IPS DF 6.9 (cell line): ENCODE measurements around the gene MED25.

Experiments
- DNase-seq: peaks from one replicate; pipeline ENCODE4 v3.0.0-alpha.2; 2013; ENCODE audit warnings: low read depth, low spot score
- H3K27ac ChIP-seq: one replicate; pipeline ENCODE4 v1.5.1; 2013; ENCODE audit warnings: low read length, control low read depth
- H3K27me3 ChIP-seq: 2 replicates; pipeline ENCODE4 v1.6.1; 2013; ENCODE audit warnings: mild to moderate bottlenecking, low read length; ENCODE audit not compliant: control insufficient read depth, insufficient read depth
- H3K36me3 ChIP-seq: 2 replicates; pipeline ENCODE4 v1.6.1; 2013; ENCODE audit warnings: low read length; ENCODE audit not compliant: control insufficient read depth, insufficient read depth
- H3K4me1 ChIP-seq: 2 replicates; pipeline ENCODE4 v1.6.1; 2013; ENCODE audit warnings: low read length; ENCODE audit not compliant: control insufficient read depth, insufficient read depth
- H3K4me3 ChIP-seq: 2 replicates; pipeline ENCODE4 v1.5.1; 2013; ENCODE audit warnings: mild to moderate bottlenecking, low read length
- H3K9me3 ChIP-seq: 2 replicates; pipeline ENCODE4 v1.6.1; 2013; ENCODE audit warnings: low read length, inconsistent platforms; ENCODE audit not compliant: control insufficient read depth, insufficient read depth
- WGBS: extraction: QIAGEN DNeasy Blood & Tissue Kit; methylation state at CpG from one replicate; pipeline ENCODE4 v1.1.7; 2013; ENCODE audit warnings: mixed read lengths, missing lambda C conversion rate; ENCODE audit not compliant: insufficient read length, insufficient coverage; 5-methylcytosine and 5-hydroxymethylcytosine counted together

MED25 gene

DNA sequence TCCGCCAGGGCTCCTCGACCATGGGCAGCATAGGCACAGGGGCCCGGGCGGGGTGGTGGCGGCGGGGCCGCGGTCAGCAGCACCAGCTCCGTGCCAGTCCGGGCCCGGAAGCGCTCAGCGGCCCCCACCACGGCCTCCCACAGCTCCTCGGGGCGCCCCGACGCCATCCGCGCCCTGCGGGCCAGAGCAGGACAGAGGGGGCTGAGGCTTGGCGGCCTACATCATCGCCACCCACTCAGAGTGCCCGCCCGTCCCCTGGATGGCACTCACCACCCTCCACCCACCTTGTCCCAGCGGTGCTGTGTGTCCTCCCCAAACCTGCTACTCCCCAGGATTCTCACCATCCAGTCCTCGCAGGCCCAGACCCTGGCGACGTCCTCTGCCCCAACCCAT lies 55.0 kb downstream of the MED25 start:
- Histone ChIP-seq H3K9me3 (no peaks in the 10 kb centered on the region), H3K36me3 (no peaks in the 10 kb centered on the region), H3K4me3 (no peak overlapping the region), H3K27ac (no peak overlapping the region), H3K4me1 (0 out of 2 replicates have a peak, but pooled peaks cover 2% of the 10 kb centered on the region), H3K27me3 (no peaks in the 10 kb centered on the region)
- DNase-seq = no peak
- WGBS = no CpG with 5 or more reads among the region's 29 CpGs

DNA sequence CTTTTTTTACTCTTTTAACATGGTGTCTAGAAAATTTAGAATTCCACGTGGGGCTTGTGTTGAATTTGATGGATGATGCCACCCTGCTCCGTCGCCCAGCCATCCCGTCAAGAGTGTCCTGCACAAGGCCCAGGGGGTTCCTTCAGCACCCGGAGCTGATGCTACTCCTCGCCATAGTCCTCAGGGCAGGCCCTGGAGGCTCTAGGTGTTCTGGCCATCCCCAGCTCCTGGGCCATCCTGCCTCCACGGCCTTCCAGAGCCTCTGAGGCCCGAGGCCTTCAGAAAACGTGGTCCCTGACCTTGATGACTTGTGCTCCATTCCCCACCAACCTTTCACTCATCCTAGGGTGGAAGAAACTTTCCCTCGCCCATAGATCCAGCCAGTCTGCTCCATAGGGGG lies 55.7 kb downstream of the MED25 start:
- H3K9me3 ChIP-seq = no peaks in the 10 kb centered on the region
- no peak overlapping the region for H3K27ac ChIP-seq
- no peak for DNase-seq
- H3K4me1 ChIP-seq = peaks cover 3% of the 10 kb centered on the region; the same call in 1 of the 2 replicates
- H3K27me3 ChIP-seq = no peaks in the 10 kb centered on the region
- WGBS = no CpG with 5 or more reads among the region's 10 CpGs
- no peak overlapping the region for H3K4me3 ChIP-seq
- H3K36me3 ChIP-seq = no peaks in the 10 kb centered on the region

DNA sequence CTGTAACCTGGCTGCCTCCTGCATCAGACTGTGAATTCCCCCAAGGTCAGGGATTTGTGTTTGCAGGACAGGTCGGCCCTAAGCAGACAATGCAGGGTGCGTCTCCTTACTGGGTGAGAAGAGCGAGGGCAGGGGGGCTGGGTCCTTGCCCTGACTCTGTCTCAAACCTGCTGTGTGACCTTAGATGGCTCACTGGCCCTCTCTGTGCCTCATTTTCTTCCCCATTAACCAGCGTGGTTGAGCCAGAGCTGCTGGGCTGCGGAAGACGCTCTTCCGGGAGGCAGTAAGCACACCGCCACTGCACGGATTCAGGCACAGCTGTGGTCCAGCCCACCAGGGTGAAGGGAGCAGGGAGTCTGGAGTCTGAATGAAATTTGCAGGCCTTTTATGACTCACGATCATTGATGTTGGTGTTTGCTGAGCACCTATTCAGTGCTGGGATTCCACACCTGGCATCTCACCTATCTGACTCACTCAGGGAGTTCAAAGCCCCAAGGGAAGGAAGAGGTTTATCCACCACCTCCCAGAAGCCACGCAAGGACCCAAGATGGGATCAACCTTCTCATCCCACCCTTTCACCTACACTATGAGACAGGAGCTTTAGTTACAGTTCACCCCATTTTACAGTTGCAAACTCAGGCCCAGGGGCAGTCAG lies 56.5 kb downstream of the MED25 start:
- H3K27me3 ChIP-seq = no peaks in the 10 kb centered on the region
- no peak for DNase-seq
- H3K9me3 ChIP-seq = no peaks in the 10 kb centered on the region
- no CpG with 5 or more reads among the region's 11 CpGs for WGBS
- no peak overlapping the region for H3K27ac ChIP-seq
- no peaks in the 10 kb centered on the region; the same call in 1 of the 2 replicates for H3K36me3 ChIP-seq
- no peak overlapping the region for H3K4me3 ChIP-seq
- H3K4me1 ChIP-seq = peaks cover 5% of the 10 kb centered on the region; the same call in 1 of the 2 replicates

DNA sequence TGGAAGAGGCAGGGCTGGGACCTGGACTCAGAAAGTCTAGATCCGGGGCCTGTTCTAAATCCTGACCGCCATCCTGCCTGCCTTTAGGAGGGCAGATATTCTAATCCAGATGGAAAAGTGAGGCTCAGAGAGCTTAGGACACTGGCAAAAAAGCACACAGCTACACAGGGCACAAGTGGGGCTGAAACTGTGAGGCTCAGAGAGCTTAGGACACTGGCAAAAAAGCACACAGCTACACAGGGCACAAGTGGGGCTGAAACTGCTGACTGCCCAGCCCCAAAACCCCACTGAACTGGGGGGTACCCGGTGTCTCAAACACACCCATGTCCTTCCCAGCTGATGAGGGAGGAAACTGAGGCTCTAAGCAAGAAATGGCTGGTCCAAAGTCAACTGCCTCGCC lies 57.1 kb downstream of the MED25 start:
- Histone ChIP-seq H3K4me3 (no peak overlapping the region; the same call in 1 of the 2 replicates), H3K4me1 (peaks cover 5% of the 10 kb centered on the region; the same call in 1 of the 2 replicates), H3K27ac (no peak overlapping the region), H3K9me3 (no peaks in the 10 kb centered on the region), H3K27me3 (no peaks in the 10 kb centered on the region), H3K36me3 (peaks cover under 1% of the 10 kb centered on the region; the same call in 1 of the 2 replicates)
- WGBS = no CpG with 5 or more reads among the region's 4 CpGs
- DNase-seq = no peak

DNA sequence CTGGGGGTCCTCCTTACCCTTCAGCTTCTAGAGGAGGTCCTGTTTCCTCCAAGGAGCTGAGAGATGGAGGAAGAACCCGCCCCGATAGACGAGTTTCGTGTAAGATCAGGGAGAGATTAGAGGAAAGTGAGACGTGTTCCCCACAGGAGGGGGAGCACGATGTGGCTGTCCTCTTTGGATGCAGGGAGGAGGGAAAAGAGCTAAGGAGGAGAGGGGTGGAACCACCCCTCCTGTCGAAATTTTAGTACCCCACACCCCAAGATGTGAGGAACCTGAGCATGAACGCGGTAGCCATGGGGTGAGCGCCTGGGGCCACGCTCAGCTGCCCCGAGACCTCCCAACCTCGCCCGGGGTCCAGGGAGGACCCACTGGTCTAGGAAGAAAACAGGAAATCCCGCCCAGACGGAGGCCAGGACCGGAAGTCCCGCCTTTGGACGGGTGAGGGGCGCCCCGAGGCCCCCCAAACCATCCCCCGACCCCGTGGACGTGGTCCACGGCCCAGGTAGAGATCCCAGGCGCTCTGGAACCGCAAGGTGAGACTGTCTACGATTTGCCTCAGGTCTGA lies 57.9 kb downstream of the MED25 start:
- WGBS = no CpG with 5 or more reads among the region's 28 CpGs

DNA sequence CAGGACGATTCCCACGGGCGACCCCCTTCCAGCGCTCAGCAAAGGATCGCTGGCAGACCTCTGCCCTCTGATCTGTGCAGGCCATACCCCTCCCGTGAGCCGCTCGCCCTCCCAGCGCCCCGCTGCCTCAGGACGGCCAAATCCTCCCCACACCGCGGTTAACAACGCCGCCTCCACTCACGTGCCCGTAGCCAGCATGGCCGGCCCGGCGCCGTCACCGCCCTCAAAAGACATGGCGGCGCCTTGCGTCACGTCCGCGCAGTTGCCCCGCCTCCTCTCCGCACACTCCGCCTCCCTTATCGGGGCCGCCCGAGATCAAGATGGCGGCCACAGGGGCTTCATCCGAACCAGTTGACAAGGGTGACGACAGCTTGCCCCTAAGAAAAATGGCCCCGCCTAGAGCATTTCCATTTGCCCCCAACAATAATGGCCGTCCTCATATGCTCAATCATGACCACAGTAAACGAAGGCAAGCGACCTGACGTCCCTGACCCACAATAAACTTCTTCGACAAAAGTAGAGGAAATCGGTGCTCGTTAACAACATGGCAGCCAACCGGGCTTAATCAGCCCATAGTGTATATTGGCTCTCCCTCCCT lies 58.4 kb downstream of the MED25 start:
- H3K4me3 ChIP-seq = peak overlapping the region; percentile 87

More for the DNA sequence above, 57.9 kb downstream of the MED25 start:
- H3K27ac ChIP-seq = no peak overlapping the region
- H3K36me3 ChIP-seq = peaks cover 6% of the 10 kb centered on the region
- H3K9me3 ChIP-seq = no peaks in the 10 kb centered on the region
- H3K27me3 ChIP-seq = no peaks in the 10 kb centered on the region
- peak overlapping the region; percentile 83 for H3K4me3 ChIP-seq
- DNase-seq = no peak
- H3K4me1 ChIP-seq = peaks cover 5% of the 10 kb centered on the region; the same call in 1 of the 2 replicates

DNA sequence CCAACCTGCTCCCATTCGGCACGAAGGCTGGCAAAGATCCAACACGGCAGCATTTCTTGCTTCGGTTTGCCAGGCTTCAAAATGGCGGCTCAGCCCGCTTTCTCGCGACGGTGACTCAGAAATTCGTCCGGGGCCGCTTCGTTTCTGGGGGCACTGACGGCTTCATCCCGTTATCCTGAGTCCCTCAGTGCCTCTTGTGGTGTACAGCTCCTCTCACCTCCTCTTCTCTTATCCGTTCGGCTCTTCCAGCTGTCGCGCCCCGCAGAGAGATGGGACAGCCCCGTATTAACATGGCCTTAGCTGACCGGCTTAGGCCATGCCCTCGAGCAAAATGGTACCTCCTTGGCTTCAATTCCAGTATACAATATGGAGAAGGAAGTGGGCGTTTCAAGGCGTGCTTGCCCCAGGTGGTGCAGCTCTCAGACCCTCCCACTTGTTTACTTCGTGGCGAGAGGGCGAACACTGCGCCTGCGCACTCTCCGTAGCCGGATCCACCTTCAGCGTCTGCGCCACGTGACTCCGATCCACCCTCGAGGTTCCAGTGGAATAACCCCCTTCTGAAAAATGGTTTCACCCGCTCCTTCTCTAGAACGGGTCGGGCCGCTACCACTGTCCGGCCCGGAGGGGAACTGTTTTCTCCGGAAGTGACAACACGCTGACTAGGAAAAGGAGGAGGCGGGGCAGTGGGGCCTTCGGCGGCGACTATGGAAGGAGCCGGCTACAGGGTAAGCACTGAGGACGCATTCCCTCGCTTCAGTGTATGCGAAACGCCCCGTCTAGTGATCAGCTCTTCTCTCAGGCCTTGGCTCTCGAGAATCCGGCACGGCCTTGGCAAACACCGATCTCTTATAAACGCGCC lies 59.2 kb downstream of the MED25 start, which contains the start of the genes AKT1S1 and TBC1D17:
Gene AKT1S1 (minus strand): TSS at position 336 of the 859 bp plus-strand sequence. CDS start 4,060 bp downstream, outside the sequence.
Gene TBC1D17 (plus strand): TSS at position 683 of the 859 bp plus-strand sequence. CDS start 22 bp downstream, at position 705.
- Histone ChIP-seq H3K27ac (no peak within 1 kb of the TSS), H3K4me3 (peak within 1 kb of the TSS; percentile 87), H3K9me3 (no peaks in the 10 kb centered on the region), H3K4me1 (peaks cover 5% of the 10 kb centered on the region), H3K36me3 (peaks cover 18% of the 10 kb centered on the region), H3K27me3 (no peaks in the 10 kb centered on the region)
- DNase-seq = peak; percentile 100
- WGBS = no CpG with 5 or more reads among the region's 61 CpGs

More for the DNA sequence above, 58.4 kb downstream of the MED25 start:
- Histone ChIP-seq H3K9me3 (no peaks in the 10 kb centered on the region), H3K4me1 (peaks cover 5% of the 10 kb centered on the region; the same call in 1 of the 2 replicates), H3K36me3 (peaks cover 12% of the 10 kb centered on the region), H3K27me3 (no peaks in the 10 kb centered on the region), H3K27ac (no peak overlapping the region)
- DNase-seq = peak; percentile 94
- no CpG with 5 or more reads among the region's 46 CpGs for WGBS

DNA sequence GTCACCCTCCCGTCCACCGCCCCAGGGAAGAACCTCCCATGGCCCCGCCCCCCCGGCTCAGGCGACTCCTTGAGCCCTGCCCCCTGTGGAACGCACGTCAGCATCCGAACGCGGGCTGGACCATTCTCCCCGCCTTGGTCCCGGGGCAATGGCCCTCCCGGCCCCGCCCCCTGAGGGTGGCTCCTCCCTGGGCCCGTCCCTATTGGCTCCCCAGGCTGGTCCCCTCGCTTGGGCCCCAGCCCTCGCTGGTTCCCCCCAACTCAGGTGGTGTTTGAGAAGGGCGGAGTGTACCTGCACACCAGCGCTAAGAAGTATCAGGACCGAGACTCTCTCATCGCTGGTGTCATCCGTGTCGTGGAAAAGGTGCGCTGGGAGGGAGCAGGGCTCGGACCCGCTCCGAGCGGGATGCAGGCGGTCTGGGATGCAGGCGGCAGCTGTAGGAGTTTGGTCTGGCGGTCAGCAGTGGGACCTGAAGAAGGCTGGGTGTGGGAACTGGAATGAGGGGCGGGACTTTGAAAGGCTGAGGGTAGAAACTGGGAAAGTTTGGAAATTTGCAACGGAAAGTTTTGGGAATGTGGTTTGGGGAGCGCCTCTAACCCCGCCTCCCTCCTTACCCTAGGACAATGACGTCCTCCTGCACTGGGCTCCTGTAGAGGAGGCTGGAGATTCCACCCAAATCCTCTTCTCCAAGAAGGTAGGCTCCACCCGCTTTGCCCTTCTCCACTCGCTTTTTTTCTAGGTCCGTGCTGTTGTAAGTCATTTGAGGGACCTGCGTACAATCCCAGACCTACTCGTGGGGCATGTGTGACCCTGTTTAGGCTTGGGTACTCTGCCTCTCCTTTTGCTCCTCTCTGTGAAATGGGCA lies 60.0 kb downstream of the MED25 start:
- Histone ChIP-seq H3K27me3 (no peaks in the 10 kb centered on the region), H3K4me3 (peak overlapping the region; percentile 87), H3K27ac (no peak overlapping the region), H3K9me3 (no peaks in the 10 kb centered on the region), H3K36me3 (peaks cover 26% of the 10 kb centered on the region), H3K4me1 (peaks cover 5% of the 10 kb centered on the region)
- no CpG with 5 or more reads among the region's 41 CpGs for WGBS
- DNase-seq = peak; percentile 90

DNA sequence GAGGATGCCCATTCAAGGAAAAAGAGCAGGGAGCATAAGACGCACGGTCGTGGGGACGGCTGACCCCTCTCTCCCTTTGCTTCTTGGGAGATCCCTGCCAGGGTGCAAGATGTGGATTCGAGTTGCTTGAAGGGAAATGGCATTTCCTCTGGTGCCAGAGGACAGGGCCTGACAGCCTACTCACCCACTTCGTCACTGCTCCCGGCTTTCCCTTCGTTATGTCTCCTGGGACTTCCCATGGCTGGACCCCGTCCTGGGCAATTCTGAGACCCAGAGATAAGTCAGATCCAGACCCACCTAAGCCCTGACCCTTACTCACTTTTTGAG lies 60.6 kb downstream of the MED25 start:
- H3K27ac ChIP-seq = no peak overlapping the region
- WGBS = no CpG with 5 or more reads among the region's 9 CpGs
- H3K4me3 ChIP-seq = peak overlapping the region; percentile 87; the same call in 1 of the 2 replicates
- no peaks in the 10 kb centered on the region for H3K27me3 ChIP-seq
- no peak for DNase-seq
- peaks cover 31% of the 10 kb centered on the region for H3K36me3 ChIP-seq
- no peaks in the 10 kb centered on the region for H3K9me3 ChIP-seq
- H3K4me1 ChIP-seq = peaks cover 5% of the 10 kb centered on the region
